ENCODE results near the gene CAMK2A.

DNA sequence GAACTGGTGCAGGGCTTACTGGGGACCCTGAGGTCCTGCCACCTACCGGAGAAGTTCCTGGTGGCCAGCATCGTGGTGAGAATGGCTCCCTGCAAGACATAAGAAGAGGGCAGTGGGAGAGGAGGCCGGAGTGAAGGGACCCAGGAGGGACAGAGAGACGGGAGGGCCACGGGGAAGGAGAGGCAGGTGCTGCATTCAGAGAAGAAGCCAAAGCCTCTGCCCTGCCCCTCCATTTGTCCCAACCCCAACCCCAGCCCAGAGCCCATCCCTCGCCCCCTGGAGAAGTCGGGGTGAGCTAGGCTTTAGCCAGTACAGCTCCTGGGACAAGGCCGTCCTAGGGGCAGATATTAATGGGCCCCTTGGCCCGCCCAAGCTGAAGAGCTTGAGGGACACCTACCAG is 41.8 kb downstream of the CAMK2A start:
- TF ChIP-seq, protein P1, sequence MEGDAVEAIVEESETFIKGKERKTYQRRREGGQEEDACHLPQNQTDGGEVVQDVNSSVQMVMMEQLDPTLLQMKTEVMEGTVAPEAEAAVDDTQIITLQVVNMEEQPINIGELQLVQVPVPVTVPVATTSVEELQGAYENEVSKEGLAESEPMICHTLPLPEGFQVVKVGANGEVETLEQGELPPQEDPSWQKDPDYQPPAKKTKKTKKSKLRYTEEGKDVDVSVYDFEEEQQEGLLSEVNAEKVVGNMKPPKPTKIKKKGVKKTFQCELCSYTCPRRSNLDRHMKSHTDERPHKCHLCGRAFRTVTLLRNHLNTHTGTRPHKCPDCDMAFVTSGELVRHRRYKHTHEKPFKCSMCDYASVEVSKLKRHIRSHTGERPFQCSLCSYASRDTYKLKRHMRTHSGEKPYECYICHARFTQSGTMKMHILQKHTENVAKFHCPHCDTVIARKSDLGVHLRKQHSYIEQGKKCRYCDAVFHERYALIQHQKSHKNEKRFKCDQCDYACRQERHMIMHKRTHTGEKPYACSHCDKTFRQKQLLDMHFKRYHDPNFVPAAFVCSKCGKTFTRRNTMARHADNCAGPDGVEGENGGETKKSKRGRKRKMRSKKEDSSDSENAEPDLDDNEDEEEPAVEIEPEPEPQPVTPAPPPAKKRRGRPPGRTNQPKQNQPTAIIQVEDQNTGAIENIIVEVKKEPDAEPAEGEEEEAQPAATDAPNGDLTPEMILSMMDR (IDR thresholded peaks at IDR 0.05) = no peak
- TF ChIP-seq EP300 (IDR thresholded peaks at IDR 0.05) (no peak), POLR2A (IDR thresholded peaks at IDR 0.05) (no peak)

Measured in tibial nerve (tissue), 4 donors.